Astrocyte (in vitro differentiated cells and primary cell): ENCODE results near the gene SAMD14.

Experiments
- EZH2 ChIP-seq: IDR thresholded peaks from 2 replicates; pipeline ENCODE4 v1.6.1; 2012; ENCODE audit warnings: mild to moderate bottlenecking, low read length, inconsistent platforms; ENCODE audit not compliant: insufficient read depth
- TF ChIP-seq, protein P1 (sequence below): IDR thresholded peaks from 2 replicates; pipeline ENCODE4 v1.5.1; 2011; ENCODE audit warnings: low read depth, mild to moderate bottlenecking, inconsistent platforms, low read length, moderate library complexity; ENCODE audit not compliant: insufficient read depth

- TF ChIP-seq, protein P1, sequence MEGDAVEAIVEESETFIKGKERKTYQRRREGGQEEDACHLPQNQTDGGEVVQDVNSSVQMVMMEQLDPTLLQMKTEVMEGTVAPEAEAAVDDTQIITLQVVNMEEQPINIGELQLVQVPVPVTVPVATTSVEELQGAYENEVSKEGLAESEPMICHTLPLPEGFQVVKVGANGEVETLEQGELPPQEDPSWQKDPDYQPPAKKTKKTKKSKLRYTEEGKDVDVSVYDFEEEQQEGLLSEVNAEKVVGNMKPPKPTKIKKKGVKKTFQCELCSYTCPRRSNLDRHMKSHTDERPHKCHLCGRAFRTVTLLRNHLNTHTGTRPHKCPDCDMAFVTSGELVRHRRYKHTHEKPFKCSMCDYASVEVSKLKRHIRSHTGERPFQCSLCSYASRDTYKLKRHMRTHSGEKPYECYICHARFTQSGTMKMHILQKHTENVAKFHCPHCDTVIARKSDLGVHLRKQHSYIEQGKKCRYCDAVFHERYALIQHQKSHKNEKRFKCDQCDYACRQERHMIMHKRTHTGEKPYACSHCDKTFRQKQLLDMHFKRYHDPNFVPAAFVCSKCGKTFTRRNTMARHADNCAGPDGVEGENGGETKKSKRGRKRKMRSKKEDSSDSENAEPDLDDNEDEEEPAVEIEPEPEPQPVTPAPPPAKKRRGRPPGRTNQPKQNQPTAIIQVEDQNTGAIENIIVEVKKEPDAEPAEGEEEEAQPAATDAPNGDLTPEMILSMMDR, result no peak
- no peak for TF ChIP-seq EZH2
Observed at GRCh38 chr17:50137042-50137441, 7.1 kb upstream of the SAMD14 start.
